OCI-LY7 (cell line): ENCODE data around the gene CHST11. TPM values are rescaled to one million over a fixed set of nuclear protein-coding genes. Genes with fewer than 3 reads are reported as not detected.
"Not testable (repeated sequence)": the region's sequence is repeated elsewhere in the genome, so short reads cannot be mapped to it uniquely, and the experiment has no call there.

ENCODE experiments used
- BruUV-seq: library from RNA; stranded (reverse); fragments of 400-500 nt; replicated peaks from 2 replicates; lab custom pipeline; 2021; lab: Mats Ljungman, UMichigan
- CTCF ChIA-PET: fragments of 300-600 bp; sonication (Branson Sonifier 250); formaldehyde crosslinking; loops from one replicate; lab custom pipeline; 2022; ENCODE audit warnings: antibody characterized with exemption; ENCODE audit not compliant: unreplicated experiment; lab: Charles Lee
- POLR2A ChIA-PET: fragments of 300-600 bp; sonication (Branson Sonifier 250); formaldehyde crosslinking; loops from one replicate; lab custom pipeline; 2022; ENCODE audit warnings: antibody characterized with exemption; lab: Charles Lee
- DNase-seq: peaks from one replicate; pipeline ENCODE4 v3.0.0-alpha.2; 2015; ENCODE audit warnings: low spot score
- H2AFZ ChIP-seq: fragments of 200-600 bp; sonication (generic), shearing (Covaris generic); 2 replicates; pipeline ENCODE4 v1.6.1; 2014; ENCODE audit warnings: mild to moderate bottlenecking, antibody characterized with exemption, low read length, moderate library complexity
- H3K27ac ChIP-seq: fragments of 200-600 bp; sonication (generic); 2 replicates; pipeline ENCODE4 v1.5.1; 2014; ENCODE audit warnings: mixed run types, low read depth, mild to moderate bottlenecking, moderate library complexity, low read length, inconsistent platforms; ENCODE audit not compliant: poor library complexity, severe bottlenecking
- H3K36me3 ChIP-seq: fragments of 200-600 bp; sonication (generic); 2 replicates; pipeline ENCODE4 v1.6.1; 2014; ENCODE audit warnings: mild to moderate bottlenecking, antibody characterized with exemption, low read length, moderate library complexity, mixed read lengths; ENCODE audit not compliant: insufficient read depth
- H3K4me1 ChIP-seq: fragments of 200-600 bp; sonication (generic); 2 replicates; pipeline ENCODE4 v1.5.1; 2014; ENCODE audit warnings: mild to moderate bottlenecking, low read length; ENCODE audit not compliant: insufficient read depth, poor library complexity, severe bottlenecking
- H3K4me2 ChIP-seq: fragments of 200-600 bp; sonication (generic); 2 replicates; pipeline ENCODE4 v1.6.1; 2014; ENCODE audit warnings: mild to moderate bottlenecking, low read length
- H3K4me3 ChIP-seq: fragments of 200-600 bp; sonication (generic); 2 replicates; pipeline ENCODE4 v1.5.1; 2014; ENCODE audit warnings: mild to moderate bottlenecking, low read depth, low read length; ENCODE audit not compliant: poor library complexity, severe bottlenecking
- H3K79me2 ChIP-seq: fragments of 200-600 bp; sonication (generic); 2 replicates; pipeline ENCODE4 v1.6.1; 2016; ENCODE audit warnings: low read depth, mild to moderate bottlenecking, low read length, moderate library complexity, mixed read lengths; ENCODE audit not compliant: insufficient read depth
- H3K9me2 ChIP-seq: fragments of 200-600 bp; sonication (generic); 2 replicates; pipeline ENCODE4 v1.6.1; 2016; ENCODE audit warnings: mild to moderate bottlenecking, low read length, mixed read lengths; ENCODE audit not compliant: insufficient read depth
- H3K9me3 ChIP-seq: fragments of 200-600 bp; sonication (generic); 2 replicates; pipeline ENCODE4 v1.6.1; 2014; ENCODE audit warnings: mild to moderate bottlenecking, mixed run types, low read length, mixed read lengths
- H4K20me1 ChIP-seq: fragments of 200-600 bp; sonication (generic); 2 replicates; pipeline ENCODE4 v1.6.1; 2014; ENCODE audit warnings: mild to moderate bottlenecking, antibody characterized with exemption, low read length, moderate library complexity, mixed read lengths; ENCODE audit not compliant: insufficient read depth
- EZH2phosphoT487 ChIP-seq: fragments of 200-600 bp; sonication (generic); IDR thresholded peaks from 2 replicates; pipeline ENCODE4 v1.6.1; 2018; ENCODE audit warnings: low read depth, borderline replicate concordance, mild to moderate bottlenecking, mixed run types, antibody characterized with exemption, low read length, moderate library complexity, mixed read lengths
- intact Hi-C: fragments of 100-400 bp; cut with micrococcal nuclease; formaldehyde crosslinking; loops from one replicate; pipeline ENCODE4 v1.10.0; 2022; ENCODE audit not compliant: unreplicated experiment
- total RNA-seq, 2 experiments: library from RNA; depleted of rRNA in 1 of 2; stranded (reverse); fragments of >200 nt in 1 of 2; shearing (Covaris generic) in 1 of 2; gene quantifications; 2 replicates each; pipeline ENCODE4 v1.2.3, GENCODE V29; 2014 to 2022
- TF ChIP-seq, protein P1 (sequence below): fragments of 200-600 bp; sonication (generic); conservative IDR thresholded peaks from 2 replicates; pipeline ENCODE4 v1.5.1; 2014; ENCODE audit warnings: mild to moderate bottlenecking, antibody characterized with exemption, low read length, moderate library complexity, mixed read lengths

The CHST11 gene
- total RNA-seq, 2 experiments from 2014 or later = 15.2 to 41.6 TPM

DNA sequence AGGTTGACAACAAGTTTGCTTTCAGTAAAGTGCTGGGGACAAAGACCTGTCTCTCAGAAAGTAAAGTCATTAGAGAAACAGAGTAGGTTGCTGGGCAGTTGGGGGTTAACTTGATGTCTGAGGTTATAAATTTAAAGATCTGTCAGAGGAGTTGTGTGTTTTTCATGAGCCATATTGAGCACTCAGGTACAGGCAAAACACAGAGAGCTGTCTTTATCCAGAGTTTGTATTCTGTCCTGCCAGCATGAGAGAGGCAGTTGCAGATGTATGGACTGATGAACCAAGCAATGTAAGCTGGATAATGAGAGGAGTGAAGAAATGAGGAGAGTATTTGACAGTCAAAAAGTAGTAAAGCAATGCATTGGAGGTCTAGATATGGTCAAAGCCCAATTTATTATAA is 344.7 kb downstream of the CHST11 start:
- Histone ChIP-seq H3K4me3 (no peak overlapping the region), H3K4me1 (no peaks in the 10 kb centered on the region)
- CTCF ChIA-PET = no interaction called here

DNA sequence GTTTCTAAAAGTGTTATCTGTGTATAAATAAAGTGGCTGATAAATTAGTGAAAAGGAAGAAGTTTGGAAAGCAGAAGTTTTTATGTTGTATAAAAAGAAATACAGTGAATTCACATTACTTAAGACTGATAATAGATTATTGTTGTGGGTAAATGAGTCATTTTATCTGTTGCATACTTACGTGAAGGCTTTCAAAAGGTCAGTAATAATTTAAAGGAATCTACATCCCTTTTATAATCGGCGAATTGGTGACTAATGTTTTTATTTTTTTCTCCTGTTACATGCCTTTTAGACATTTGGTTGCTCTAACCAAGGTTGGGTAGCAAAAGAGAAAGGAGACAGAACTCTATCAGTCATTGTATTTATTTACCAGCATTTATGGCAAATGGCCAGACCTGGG is 345.5 kb downstream of the CHST11 start:
- Histone ChIP-seq H3K27ac (no peak overlapping the region), H4K20me1 (no peaks in the 10 kb centered on the region)

More for the DNA sequence above, 344.7 kb downstream of the CHST11 start:
- Histone ChIP-seq H3K9me2 (no peaks in the 10 kb centered on the region), H2AFZ (no peak overlapping the region), H3K36me3 (no peaks in the 10 kb centered on the region), H4K20me1 (no peaks in the 10 kb centered on the region), H3K79me2 (no peaks in the 10 kb centered on the region), H3K9me3 (no peaks in the 10 kb centered on the region), H3K27ac (no peak overlapping the region), H3K4me2 (no peak overlapping the region)
- intact Hi-C loops = no loop called here
- POLR2A ChIA-PET = no interaction called here
- TF ChIP-seq, protein P1, sequence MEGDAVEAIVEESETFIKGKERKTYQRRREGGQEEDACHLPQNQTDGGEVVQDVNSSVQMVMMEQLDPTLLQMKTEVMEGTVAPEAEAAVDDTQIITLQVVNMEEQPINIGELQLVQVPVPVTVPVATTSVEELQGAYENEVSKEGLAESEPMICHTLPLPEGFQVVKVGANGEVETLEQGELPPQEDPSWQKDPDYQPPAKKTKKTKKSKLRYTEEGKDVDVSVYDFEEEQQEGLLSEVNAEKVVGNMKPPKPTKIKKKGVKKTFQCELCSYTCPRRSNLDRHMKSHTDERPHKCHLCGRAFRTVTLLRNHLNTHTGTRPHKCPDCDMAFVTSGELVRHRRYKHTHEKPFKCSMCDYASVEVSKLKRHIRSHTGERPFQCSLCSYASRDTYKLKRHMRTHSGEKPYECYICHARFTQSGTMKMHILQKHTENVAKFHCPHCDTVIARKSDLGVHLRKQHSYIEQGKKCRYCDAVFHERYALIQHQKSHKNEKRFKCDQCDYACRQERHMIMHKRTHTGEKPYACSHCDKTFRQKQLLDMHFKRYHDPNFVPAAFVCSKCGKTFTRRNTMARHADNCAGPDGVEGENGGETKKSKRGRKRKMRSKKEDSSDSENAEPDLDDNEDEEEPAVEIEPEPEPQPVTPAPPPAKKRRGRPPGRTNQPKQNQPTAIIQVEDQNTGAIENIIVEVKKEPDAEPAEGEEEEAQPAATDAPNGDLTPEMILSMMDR = no peak
- TF ChIP-seq EZH2phosphoT487 = no peak
- no TSS peak for BruUV-seq
- no peak for DNase-seq

DNA sequence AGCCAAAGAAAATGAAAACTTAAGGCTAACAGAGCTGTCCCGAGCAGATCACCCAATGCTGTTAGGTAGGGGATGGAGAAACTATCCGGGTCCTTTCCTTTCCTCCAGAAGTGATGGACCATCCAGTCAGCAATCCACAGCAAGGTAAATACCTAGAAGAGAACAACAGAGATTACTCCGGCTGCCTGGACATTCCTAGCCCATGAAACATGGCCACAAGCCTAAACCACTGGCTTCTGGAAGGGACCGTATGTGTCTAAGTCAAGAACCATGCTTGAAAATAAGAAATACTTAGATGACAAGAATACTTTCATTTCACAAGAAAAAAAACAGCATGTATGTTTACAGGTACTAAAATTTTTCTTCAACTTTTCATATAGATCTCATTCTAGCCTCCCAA is 348.4 kb downstream of the CHST11 start:
- Histone ChIP-seq H2AFZ (no peak overlapping the region), H3K4me1 (peaks cover 12% of the 10 kb centered on the region), H3K9me3 (no peaks in the 10 kb centered on the region), H3K27ac (no peak overlapping the region), H3K4me2 (no peak overlapping the region), H3K79me2 (no peaks in the 10 kb centered on the region), H3K9me2 (no peaks in the 10 kb centered on the region), H3K36me3 (no peaks in the 10 kb centered on the region), H4K20me1 (no peaks in the 10 kb centered on the region), H3K4me3 (no peak overlapping the region)
- intact Hi-C loops = no loop called here
- DNase-seq = no peak
- CTCF ChIA-PET = no interaction called here
- POLR2A ChIA-PET = no interaction called here
- TF ChIP-seq, protein P1 = no peak
- TF ChIP-seq EZH2phosphoT487 = no peak
- BruUV-seq = no TSS peak

More for the DNA sequence above, 345.5 kb downstream of the CHST11 start:
- Histone ChIP-seq H3K4me2 (no peak overlapping the region), H2AFZ (no peak overlapping the region), H3K9me2 (no peaks in the 10 kb centered on the region), H3K9me3 (no peaks in the 10 kb centered on the region), H3K4me3 (no peak overlapping the region), H3K36me3 (no peaks in the 10 kb centered on the region), H3K79me2 (no peaks in the 10 kb centered on the region), H3K4me1 (no peaks in the 10 kb centered on the region)
- DNase-seq = no peak
- BruUV-seq = no TSS peak
- TF ChIP-seq, protein P1 = no peak
- TF ChIP-seq EZH2phosphoT487 = no peak
- ChIA-PET CTCF (no interaction called here), POLR2A (no interaction called here)
- intact Hi-C loops = no loop called here

DNA sequence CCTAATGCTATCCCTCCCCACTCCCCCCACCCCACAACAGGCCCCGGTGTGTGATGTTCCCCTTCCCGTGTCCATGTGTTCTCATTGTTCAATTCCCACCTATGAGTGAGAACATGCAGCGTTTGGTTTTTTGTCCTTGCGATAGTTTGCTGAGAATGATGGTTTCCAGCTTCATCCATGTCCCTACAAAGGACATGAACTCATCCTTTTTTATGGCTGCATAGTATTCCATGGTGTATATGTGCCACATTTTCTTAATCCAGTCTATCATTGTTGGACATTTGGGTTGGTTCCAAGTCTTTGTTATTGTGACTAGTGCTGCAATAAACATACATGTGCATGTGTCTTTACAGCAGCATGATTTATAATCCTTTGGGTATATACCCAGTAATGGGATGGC is 349.4 kb downstream of the CHST11 start:
- CTCF ChIA-PET, H3K9me3 ChIP-seq, H3K4me2 ChIP-seq, H3K9me2 ChIP-seq, intact Hi-C loops, H3K4me3 ChIP-seq, DNase-seq, POLR2A ChIA-PET, H3K27ac ChIP-seq, H3K79me2 ChIP-seq, BruUV-seq, H3K36me3 ChIP-seq, H2AFZ ChIP-seq, H4K20me1 ChIP-seq: not testable (repeated sequence)
- H3K4me1 ChIP-seq = peaks cover 15% of the 10 kb centered on the region
